HEK293T (cell line): Measurements from ENCODE around the gene NNAT.

Experiments
- CTCF ChIA-PET: fragments of 350-600 bp; formaldehyde crosslinking; extraction: SDS; loops from one replicate; lab custom pipeline; 2021; ENCODE audit warnings: antibody characterized with exemption, inconsistent platforms; lab: Yijun Ruan, JAX
- POLR2A ChIA-PET: fragments of 350-600 bp; formaldehyde crosslinking; extraction: SDS; loops from one replicate; lab custom pipeline; 2020; ENCODE audit warnings: antibody characterized with exemption, inconsistent platforms; lab: Yijun Ruan, JAX
- DNase-seq: peaks from one replicate; pipeline ENCODE4 v3.0.0; 2012; ENCODE audit warnings: mixed read lengths; ENCODE audit errors: extremely low spot score
- ARNT ChIP-seq: fragments of 450-650 bp; IDR thresholded peaks from 2 replicates; pipeline ENCODE4 v1.6.1; 2017; ENCODE audit warnings: mild to moderate bottlenecking
- BHLHE40 ChIP-seq: fragments of 450-650 bp; IDR thresholded peaks from 2 replicates; pipeline ENCODE4 v1.6.1; 2016; ENCODE audit warnings: mild to moderate bottlenecking, moderate library complexity, borderline replicate concordance
- CTBP1 ChIP-seq: fragments of 450-650 bp; IDR thresholded peaks from 2 replicates; pipeline ENCODE4 v1.6.1; 2016; ENCODE audit warnings: borderline replicate concordance
- ELF4 ChIP-seq: fragments of 450-650 bp; IDR thresholded peaks from 2 replicates; pipeline ENCODE4 v1.6.1; 2017; ENCODE audit warnings: antibody characterized with exemption
- FOXA1 ChIP-seq: fragments of 450-650 bp; IDR thresholded peaks from 2 replicates; pipeline ENCODE4 v1.6.1; 2016; ENCODE audit warnings: mild to moderate bottlenecking
- FOXK2 ChIP-seq: fragments of 450-650 bp; IDR thresholded peaks from 2 replicates; pipeline ENCODE4 v1.6.1; 2016; ENCODE audit warnings: mild to moderate bottlenecking
- FOXM1 ChIP-seq: fragments of 450-650 bp; IDR thresholded peaks from 2 replicates; pipeline ENCODE4 v1.6.1; 2017; ENCODE audit warnings: mild to moderate bottlenecking, borderline replicate concordance
- HDGF ChIP-seq: fragments of 450-650 bp; IDR thresholded peaks from 2 replicates; pipeline ENCODE4 v1.6.1; 2017; ENCODE audit warnings: antibody characterized with exemption, borderline replicate concordance
- L3MBTL2 ChIP-seq: fragments of 450-650 bp; conservative IDR thresholded peaks from 2 replicates; pipeline ENCODE4 v1.6.1; 2016; ENCODE audit warnings: mild to moderate bottlenecking
- LEF1 ChIP-seq: fragments of 450-650 bp; IDR thresholded peaks from 2 replicates; pipeline ENCODE4 v1.6.1; 2017; ENCODE audit warnings: mild to moderate bottlenecking, borderline replicate concordance
- NFRKB ChIP-seq: fragments of 450-650 bp; IDR thresholded peaks from 2 replicates; pipeline ENCODE4 v1.6.1; 2016; ENCODE audit warnings: mild to moderate bottlenecking, moderate library complexity
- PKNOX1 ChIP-seq: fragments of 450-650 bp; IDR thresholded peaks from 2 replicates; pipeline ENCODE4 v1.6.1; 2016
- SP1 ChIP-seq: fragments of 450-650 bp; IDR thresholded peaks from 2 replicates; pipeline ENCODE4 v1.6.1; 2017
- SUZ12 ChIP-seq: fragments of 450-650 bp; IDR thresholded peaks from 2 replicates; pipeline ENCODE4 v1.6.1; 2016; ENCODE audit warnings: mild to moderate bottlenecking
- TARDBP ChIP-seq: fragments of 450-650 bp; IDR thresholded peaks from 2 replicates; pipeline ENCODE4 v1.6.1; 2016
- ZNF384 ChIP-seq: fragments of 450-650 bp; IDR thresholded peaks from 2 replicates; pipeline ENCODE4 v1.6.1; 2016

The NNAT gene

GRCh38 chr20:37526238-37526838 lies 5.3 kb downstream of the NNAT start:
- peak; percentile 54 for DNase-seq
- ChIA-PET POLR2A (interaction anchor here (0.5 to 1.0 kb wide), 2 partner anchors 32 to 189 kb away, joined by 3 to 4 read pairs; no protein-coding TSS in a partner anchor), CTCF (no interaction called here)
- TF ChIP-seq SUZ12 (no peak), FOXM1 (no peak), L3MBTL2 (0 out of 2 replicates have a peak, but pooled peaks have one; percentile 15), FOXA1 (no peak), ELF4 (no peak)

- no peak for DNase-seq
Observed at GRCh38 chr20:37526839-37527637, 6.0 kb downstream of the NNAT start.

GRCh38 chr20:37527638-37528445 lies 6.8 kb downstream of the NNAT start, which contains the start of gene BLCAP:
TSS of gene BLCAP (minus strand) at chr20:37527876. CDS start at chr20:37519174, 8,702 bp downstream.
- POLR2A ChIA-PET = interaction anchor here (0.7 to 1.2 kb wide), 4 partner anchors 9 to 51 kb away, joined by 3 read pairs; no protein-coding TSS in a partner anchor
- DNase-seq = peak; percentile 94
- CTCF ChIA-PET = no interaction called here
- TF ChIP-seq L3MBTL2 (peak; percentile 83), ARNT (no peak), SUZ12 (no peak), TARDBP (no peak), NFRKB (peak; percentile 58; the same call in 1 of the 2 replicates)

More at GRCh38 chr20:37526839-37527637, 6.0 kb downstream of the NNAT start:
- POLR2A ChIA-PET = interaction anchor here (0.7 to 1.2 kb wide), 4 partner anchors 9 to 50 kb away, joined by 3 read pairs; no protein-coding TSS in a partner anchor
- CTCF ChIA-PET = no interaction called here
- TF ChIP-seq LEF1 (no peak), NFRKB (no peak), SP1 (no peak), HDGF (no peak), FOXK2 (no peak), BHLHE40 (no peak), ARNT (no peak), ZNF384 (no peak), L3MBTL2 (no peak), TARDBP (no peak)

GRCh38 chr20:37528446-37529213 lies 7.6 kb downstream of the NNAT start:
- ChIA-PET CTCF (no interaction called here), POLR2A (no interaction called here)
- DNase-seq = no peak
- TF ChIP-seq ARNT (no peak), NFRKB (no peak), SUZ12 (no peak), ELF4 (no peak), FOXK2 (no peak), FOXA1 (no peak), LEF1 (no peak)

- DNase-seq = no peak
- ChIA-PET POLR2A (no interaction called here), CTCF (no interaction called here)
- TF ChIP-seq ZNF384 (no peak), FOXA1 (no peak), PKNOX1 (no peak; the same call in 1 of the 2 replicates), FOXK2 (no peak), SUZ12 (no peak), ELF4 (no peak), BHLHE40 (no peak), HDGF (no peak), ARNT (no peak), SP1 (no peak), LEF1 (no peak), TARDBP (no peak), CTBP1 (no peak), FOXM1 (no peak), L3MBTL2 (no peak), NFRKB (no peak)
Observed at GRCh38 chr20:37529214-37529967, 8.3 kb downstream of the NNAT start.

- ChIA-PET CTCF (no interaction called here), POLR2A (no interaction called here)
- DNase-seq = no peak
- TF ChIP-seq PKNOX1 = no peak
- no peak for TF ChIP-seq LEF1
- no peak for TF ChIP-seq CTBP1
- no peak for TF ChIP-seq HDGF
- TF ChIP-seq ARNT = no peak
- TF ChIP-seq FOXK2 = no peak
- no peak for TF ChIP-seq ZNF384
- TF ChIP-seq TARDBP = no peak
- TF ChIP-seq FOXA1 = no peak
- no peak for TF ChIP-seq SUZ12
- TF ChIP-seq SP1 = no peak
- TF ChIP-seq L3MBTL2 = no peak
- no peak for TF ChIP-seq BHLHE40
- no peak for TF ChIP-seq ELF4
- no peak for TF ChIP-seq NFRKB
- TF ChIP-seq FOXM1 = no peak
Observed at GRCh38 chr20:37529968-37530600, 9.0 kb downstream of the NNAT start.
